Thyroid gland (tissue), 4 donors: ENCODE data around the gene CDX1. TPM values are rescaled to one million over a fixed set of nuclear protein-coding genes. Genes with fewer than 3 reads are reported as not detected.

Experiments
- DNase-seq, 2 donors: peaks; one replicate each; pipeline ENCODE4 v3.0.0-alpha.2; 2019
- H3K27ac ChIP-seq, 3 donors: fragments of 200-600 bp; sonication (generic); 1 replicate in 2 of 3; 2 replicates in 1 of 3; pipeline ENCODE4 v1.5.1; 2016 to 2019; ENCODE audit warnings: mild to moderate bottlenecking in 1 of 3, moderate library complexity in 1 of 3
- H3K27me3 ChIP-seq: fragments of 200-600 bp; sonication (generic); one replicate; pipeline ENCODE4 v1.5.1; 2019
- H3K36me3 ChIP-seq, 2 donors: fragments of 200-600 bp; sonication (generic); one replicate each; pipeline ENCODE4 v1.5.1; 2016 to 2019
- H3K4me1 ChIP-seq, 2 donors: fragments of 200-600 bp; sonication (generic); one replicate each; pipeline ENCODE4 v1.5.1; 2017 to 2019
- H3K4me3 ChIP-seq, 3 donors: fragments of 200-600 bp; sonication (generic); replicated peaks in 1 of 3; 1 replicate in 2 of 3; 2 replicates in 1 of 3; pipeline ENCODE4 v1.5.1; 2016; ENCODE audit warnings: mild to moderate bottlenecking in 1 of 3
- H3K9me3 ChIP-seq: fragments of 200-600 bp; sonication (generic); one replicate; pipeline ENCODE4 v1.5.1; 2017
- POLR2A ChIP-seq, 2 donors: fragments of 450-650 bp; IDR thresholded peaks; one replicate each; pipeline ENCODE4 v1.6.1; 2017; ENCODE audit warnings: antibody characterized with exemption in 2 of 2, mild to moderate bottlenecking in 2 of 2, moderate library complexity in 1 of 2
- WGBS, 2 donors: methylation state at CpG; one replicate each; pipeline ENCODE4 v1.1.5; 2017; 5-methylcytosine and 5-hydroxymethylcytosine counted together
- intact Hi-C: fragments of 100-400 bp; cut with DNase I; formaldehyde crosslinking; loops from one replicate; pipeline ENCODE4 v1.15.1; 2023
- total RNA-seq, 4 donors: library from RNA; depleted of rRNA; stranded (reverse); fragments of >200 nt; gene quantifications; one replicate each; pipeline ENCODE4 v1.2.3, GENCODE V29; 2016
- TF ChIP-seq, protein P1 (sequence below), 6 experiments: fragments of 200-600 bp in 3 of 6; fragments of 450-650 bp in 3 of 6; sonication (generic) in 3 of 6; IDR thresholded peaks; one replicate each; pipeline ENCODE4 v1.5.1; 2016 to 2019; ENCODE audit warnings: antibody characterized with exemption in 6 of 6, mild to moderate bottlenecking in 2 of 6, inconsistent platforms in 1 of 6, moderate library complexity in 1 of 6

Gene CDX1
- total RNA-seq, 4 donors from 2014 or later: not detected

DNA sequence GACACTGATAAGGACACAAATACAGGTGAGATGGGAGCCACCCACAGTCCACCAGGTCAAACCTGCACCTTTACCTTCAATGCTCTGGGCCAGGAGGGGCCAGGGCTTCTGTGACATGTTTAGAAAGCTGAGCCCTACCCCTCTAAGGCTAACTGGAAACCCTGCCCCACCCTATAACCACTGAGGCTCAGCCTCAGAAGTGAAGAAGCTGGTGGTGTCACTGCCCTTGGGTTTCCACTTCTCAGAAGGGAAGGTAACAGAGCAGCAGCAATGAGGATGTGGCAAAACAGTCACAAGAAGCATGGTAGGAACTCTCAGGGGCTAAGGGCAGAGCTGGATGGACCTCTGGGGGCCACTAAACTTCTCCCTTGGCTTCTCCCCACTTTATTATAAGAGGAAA lies 17.0 kb upstream of the CDX1 start:
- no peaks in the 10 kb centered on the region for H3K4me1 ChIP-seq

DNA sequence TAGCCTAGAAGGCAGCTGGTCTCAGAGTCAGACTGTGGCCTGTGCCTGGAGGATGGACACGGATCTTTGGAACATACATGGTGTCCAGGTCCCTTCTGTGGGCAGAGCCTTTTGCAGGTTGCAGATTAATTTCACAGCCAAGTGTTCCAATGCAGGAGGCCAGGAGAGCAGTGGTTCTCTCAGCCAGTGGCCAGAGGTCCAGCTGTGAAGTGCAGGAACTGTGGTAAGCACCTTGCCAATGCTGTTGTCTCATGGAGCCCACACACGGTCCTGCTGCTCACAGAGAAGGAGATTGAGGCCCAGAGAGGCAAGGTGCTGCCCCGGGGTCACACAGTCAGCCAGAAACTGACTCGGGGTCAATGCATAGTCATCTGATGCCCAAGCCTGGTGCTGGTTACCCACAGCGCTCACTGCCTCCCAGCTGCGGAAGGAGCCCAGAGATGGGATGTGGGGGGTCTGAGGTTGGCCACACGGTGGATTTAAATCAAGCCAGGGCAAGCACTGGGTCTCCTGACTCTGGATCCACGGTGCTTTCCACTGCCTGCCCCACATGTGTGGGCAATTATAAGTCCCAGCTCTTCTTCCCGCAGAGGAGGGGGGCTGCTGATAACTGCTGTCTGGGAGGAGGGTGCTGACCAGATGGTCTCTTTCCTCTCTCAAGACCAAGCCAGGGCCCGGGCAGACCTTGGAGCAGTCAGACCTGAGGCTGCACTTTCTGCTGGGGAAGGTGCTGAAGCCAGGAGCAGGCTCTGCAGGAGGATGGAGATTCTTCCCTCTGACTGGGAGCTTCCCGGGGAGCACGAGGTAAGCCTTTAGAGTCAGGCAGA lies 13.7 kb upstream of the CDX1 start:
- no peaks in the 10 kb centered on the region for H3K4me1 ChIP-seq
- no peaks in the 10 kb centered on the region for H3K9me3 ChIP-seq
- peak overlapping the region in 2 of 3 donors; percentile 38 to 70 for H3K27ac ChIP-seq
- H3K36me3 ChIP-seq: no peaks in the 10 kb centered on the region
- H3K27me3 ChIP-seq: no peaks in the 10 kb centered on the region
- H3K4me3 ChIP-seq: peak overlapping the region in 1 of 3 donors; percentile 23
- TF ChIP-seq, protein P1, sequence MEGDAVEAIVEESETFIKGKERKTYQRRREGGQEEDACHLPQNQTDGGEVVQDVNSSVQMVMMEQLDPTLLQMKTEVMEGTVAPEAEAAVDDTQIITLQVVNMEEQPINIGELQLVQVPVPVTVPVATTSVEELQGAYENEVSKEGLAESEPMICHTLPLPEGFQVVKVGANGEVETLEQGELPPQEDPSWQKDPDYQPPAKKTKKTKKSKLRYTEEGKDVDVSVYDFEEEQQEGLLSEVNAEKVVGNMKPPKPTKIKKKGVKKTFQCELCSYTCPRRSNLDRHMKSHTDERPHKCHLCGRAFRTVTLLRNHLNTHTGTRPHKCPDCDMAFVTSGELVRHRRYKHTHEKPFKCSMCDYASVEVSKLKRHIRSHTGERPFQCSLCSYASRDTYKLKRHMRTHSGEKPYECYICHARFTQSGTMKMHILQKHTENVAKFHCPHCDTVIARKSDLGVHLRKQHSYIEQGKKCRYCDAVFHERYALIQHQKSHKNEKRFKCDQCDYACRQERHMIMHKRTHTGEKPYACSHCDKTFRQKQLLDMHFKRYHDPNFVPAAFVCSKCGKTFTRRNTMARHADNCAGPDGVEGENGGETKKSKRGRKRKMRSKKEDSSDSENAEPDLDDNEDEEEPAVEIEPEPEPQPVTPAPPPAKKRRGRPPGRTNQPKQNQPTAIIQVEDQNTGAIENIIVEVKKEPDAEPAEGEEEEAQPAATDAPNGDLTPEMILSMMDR (IDR thresholded peaks at IDR 0.05): no peak
- no peak for TF ChIP-seq POLR2A (IDR thresholded peaks at IDR 0.05)
- intact Hi-C loops: no loop called here
- DNase-seq: no peak
- WGBS, 2 donors: 37 to 73% methylated on average over 6 to 8 of the region's 12 CpGs

More for the DNA sequence above, 17.0 kb upstream of the CDX1 start:
- H3K27ac ChIP-seq: peak overlapping the region in 1 of 3 donors; percentile 46
- no peak for DNase-seq
- TF ChIP-seq, protein P1 (IDR thresholded peaks at IDR 0.05): no peak
- no peaks in the 10 kb centered on the region for H3K9me3 ChIP-seq
- intact Hi-C loops: no loop called here
- H3K27me3 ChIP-seq: no peaks in the 10 kb centered on the region
- H3K4me3 ChIP-seq: no peak overlapping the region
- H3K36me3 ChIP-seq: no peaks in the 10 kb centered on the region

DNA sequence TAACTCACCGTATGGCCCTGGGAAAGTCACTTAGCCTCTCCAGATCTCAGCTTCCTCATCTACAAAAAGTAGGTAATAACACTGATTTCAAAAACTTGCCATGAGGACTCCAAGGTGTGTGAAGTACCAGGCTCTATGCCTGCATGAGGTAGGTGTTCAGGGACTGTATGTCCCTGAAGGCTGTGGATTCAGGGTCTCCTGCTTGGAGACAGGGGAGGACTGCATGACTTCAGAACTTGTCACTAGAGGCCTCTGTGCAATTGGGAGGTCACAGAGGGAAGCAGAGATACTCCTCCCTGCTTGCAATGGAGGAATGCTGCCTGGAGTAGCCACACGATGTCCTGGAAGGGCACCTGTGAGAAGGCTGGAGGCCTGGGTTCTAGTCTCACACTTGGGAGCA lies 13.1 kb upstream of the CDX1 start:
- Histone ChIP-seq H3K27me3 (no peaks in the 10 kb centered on the region), H3K4me1 (no peaks in the 10 kb centered on the region), H3K9me3 (no peaks in the 10 kb centered on the region), H3K27ac (peak overlapping the region in 2 of 3 donors; percentile 38 to 70), H3K36me3 (no peaks in the 10 kb centered on the region), H3K4me3 (peak overlapping the region in 1 of 3 donors; percentile 31)
- intact Hi-C loops: no loop called here
- WGBS, 2 donors: 73 to 100% methylated on average over 1 to 2 of the region's 2 CpGs
- no peak for TF ChIP-seq POLR2A (IDR thresholded peaks at IDR 0.05)
- TF ChIP-seq, protein P1 (IDR thresholded peaks at IDR 0.05): no peak
- no peak for DNase-seq

DNA sequence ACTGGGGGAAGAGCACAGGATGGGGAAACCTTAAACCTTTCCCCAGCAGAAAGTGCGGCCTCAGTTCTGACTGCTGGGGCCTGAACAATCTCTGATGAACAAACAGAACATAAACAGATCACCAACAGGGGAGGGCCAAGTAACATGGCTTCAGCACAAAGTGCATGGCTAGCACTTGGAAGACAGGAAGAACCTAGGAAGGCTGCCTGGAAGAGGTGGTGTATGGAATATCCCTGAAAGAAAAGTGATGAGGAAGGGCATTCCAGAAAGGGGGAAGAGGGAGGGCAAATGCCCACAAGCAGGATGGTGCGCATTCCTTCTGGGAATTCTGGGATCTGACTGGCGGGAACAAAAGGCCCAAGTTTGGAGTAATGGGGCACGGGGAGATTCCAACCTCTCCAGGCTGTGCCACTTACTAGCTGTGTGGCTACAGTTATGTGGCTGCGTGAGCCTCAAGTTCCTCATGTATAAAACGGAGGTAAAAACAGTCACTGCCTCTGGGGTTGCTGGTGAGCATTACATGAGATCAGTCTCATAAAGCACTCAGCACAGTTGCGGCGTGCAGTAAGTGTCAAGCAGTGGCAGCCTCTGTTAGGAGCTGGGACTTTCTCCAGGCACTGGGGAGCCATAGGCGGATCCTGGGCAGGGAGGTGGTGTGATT lies 12.5 kb upstream of the CDX1 start:
- peak overlapping the region in 1 of 3 donors; percentile 31 for H3K4me3 ChIP-seq

More for the DNA sequence above, 12.5 kb upstream of the CDX1 start:
- TF ChIP-seq, protein P1 (IDR thresholded peaks at IDR 0.05): no peak
- no peak for TF ChIP-seq POLR2A (IDR thresholded peaks at IDR 0.05)
- 78 to 84% methylated on average over 9 of the region's 9 CpGs for WGBS, 2 donors
- Histone ChIP-seq H3K36me3 (no peaks in the 10 kb centered on the region), H3K4me1 (peaks cover 0 to 3% of the 10 kb centered on the region in 2 donors), H3K27ac (peak overlapping the region; percentile 38 to 77 (median 70)), H3K9me3 (no peaks in the 10 kb centered on the region), H3K27me3 (no peaks in the 10 kb centered on the region)
- intact Hi-C loops: no loop called here
- no peak for DNase-seq
